ENCODE measurements around the gene ABHD10.

Gene ABHD10

DNA sequence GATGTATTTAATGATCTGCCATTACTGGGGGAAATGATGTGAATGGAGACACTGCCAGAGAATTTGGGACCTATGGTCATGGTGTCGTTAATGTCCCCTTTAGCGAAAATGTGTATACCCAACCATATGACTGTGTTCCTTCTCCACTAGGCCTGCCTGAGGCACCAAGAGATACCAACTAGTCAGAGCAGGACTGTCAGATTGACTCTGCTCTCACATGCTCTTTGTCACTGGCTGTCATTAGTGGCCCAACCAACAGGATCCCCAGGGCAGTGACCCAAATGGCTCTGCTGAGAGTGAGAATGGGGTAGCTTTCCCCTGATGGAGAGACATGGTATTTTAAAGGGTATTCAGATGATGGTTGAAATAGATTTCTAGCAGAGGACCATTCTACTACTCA, 22.7 kb downstream of the ABHD10 start:
- DNase-seq (ENCODE audit: low read depth): no peak

DNA sequence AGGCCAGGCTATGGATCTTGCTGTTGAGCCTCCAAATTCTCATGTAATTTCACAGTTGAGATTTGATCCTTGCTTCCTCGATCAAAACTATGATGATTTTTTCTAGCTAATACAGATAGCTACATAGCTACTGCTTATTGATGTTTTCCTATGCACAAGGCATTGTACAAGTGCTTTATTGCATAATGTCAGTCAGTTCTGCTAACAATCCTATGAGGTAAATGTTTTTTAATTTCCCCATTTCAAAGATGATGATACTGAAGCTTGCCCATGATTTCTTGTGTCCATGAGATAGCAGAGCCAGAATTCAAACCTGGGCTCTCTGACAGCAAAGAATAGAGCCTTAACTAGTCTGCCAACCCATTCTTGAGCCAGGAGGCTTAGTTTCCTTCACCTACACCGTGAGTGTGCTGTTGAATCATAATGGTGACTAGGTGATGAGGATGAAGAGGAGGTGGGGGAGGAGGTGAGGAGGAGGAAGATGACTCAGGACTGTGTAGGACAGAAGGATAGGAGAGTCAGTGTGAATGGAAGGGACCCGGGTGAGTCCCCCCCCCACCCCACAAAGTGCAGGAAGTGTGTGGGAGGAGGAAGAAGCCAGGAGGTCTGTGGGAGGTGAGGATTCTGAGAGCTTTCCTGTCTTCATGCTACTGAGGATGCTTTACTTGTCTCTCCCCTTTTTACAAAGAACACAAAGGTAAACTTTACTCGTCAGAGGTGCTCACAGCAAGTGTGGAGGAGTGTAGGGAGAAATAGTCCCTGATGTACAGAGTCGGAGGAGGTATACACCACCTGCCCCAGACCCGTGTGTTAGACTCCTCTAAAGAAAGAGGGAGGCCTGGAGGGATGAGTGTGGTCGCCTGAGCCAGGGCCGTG, 23.5 kb downstream of the ABHD10 start:
- DNase-seq (ENCODE audit: low read depth): peak; percentile 32

DNA sequence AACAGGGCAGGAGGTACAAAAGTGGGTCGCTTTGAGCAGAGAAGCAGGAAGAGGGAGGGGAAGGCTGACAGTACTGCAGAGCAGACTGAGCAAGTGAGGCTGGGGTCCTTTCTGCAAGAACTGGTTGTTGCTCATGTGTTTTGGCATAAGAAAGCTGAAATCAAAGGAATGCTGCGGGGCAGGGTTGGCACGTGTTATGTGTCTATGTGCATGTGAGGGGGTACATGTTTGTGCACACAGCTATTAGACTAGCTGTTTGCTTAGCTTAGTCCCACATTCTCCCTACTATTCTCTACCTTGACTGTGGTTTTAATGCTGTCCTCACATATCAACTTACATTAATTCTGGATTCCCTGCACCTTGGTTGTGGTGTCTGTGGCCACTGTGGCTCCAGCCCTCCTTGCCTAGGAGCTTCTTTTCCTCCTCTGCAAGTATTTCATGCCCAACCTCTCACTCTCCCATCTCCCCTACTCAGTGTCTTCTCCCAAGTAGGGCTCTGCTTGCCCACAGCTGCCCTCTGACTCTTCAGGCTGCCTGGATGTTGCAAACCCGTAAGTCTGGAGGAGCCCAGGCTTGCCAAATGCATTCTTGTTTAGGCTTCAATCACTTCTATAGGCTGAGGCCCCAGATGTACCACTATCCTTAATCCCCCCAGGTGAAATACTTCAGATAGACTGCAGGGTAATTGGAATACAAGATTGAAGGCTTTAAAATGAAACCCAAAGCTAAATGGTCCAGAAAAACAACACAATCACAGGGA, 24.7 kb downstream of the ABHD10 start:
- no peak for DNase-seq (ENCODE audit: low read depth)

DNA sequence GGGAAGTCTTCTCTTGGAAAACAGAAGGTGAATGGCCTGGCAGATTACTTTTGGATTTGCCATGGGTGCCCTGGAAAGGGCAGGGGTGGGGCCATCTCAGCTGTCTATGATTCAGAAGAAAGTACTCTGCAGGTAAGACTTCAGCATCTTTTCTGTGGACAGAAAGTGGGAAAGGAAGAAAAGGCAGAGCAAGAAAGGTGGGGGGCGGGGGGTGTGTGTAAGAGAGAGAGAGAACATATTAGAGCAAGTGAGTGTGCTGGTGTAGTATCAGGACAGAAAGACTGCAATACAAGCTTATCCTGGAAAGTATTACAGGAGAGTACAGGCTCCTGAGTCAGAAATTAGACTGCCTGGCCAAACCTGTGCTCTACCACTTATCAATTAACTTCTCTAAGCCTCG, 25.4 kb downstream of the ABHD10 start:
- no peak for DNase-seq (ENCODE audit: low read depth)

DNA sequence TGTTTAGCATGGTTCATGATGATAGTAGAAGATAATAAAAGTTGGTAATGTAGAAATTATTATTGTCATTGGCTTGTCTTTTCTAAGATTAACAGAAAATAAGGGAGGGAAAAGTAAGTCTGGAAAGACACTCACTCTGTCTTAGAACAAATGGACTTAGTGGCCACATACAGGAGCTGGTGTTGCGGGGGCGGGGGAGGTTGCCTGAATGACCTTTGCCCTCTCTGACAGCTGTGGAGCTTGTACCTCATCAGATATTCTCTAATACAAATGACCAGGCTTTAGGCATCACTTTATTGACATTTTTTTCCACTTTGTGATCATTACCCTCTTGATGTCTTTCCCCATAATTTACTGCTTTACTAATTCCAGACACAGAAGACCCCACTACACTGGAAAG, 25.8 kb downstream of the ABHD10 start:
- no peak for DNase-seq (ENCODE audit: low read depth)

DNA sequence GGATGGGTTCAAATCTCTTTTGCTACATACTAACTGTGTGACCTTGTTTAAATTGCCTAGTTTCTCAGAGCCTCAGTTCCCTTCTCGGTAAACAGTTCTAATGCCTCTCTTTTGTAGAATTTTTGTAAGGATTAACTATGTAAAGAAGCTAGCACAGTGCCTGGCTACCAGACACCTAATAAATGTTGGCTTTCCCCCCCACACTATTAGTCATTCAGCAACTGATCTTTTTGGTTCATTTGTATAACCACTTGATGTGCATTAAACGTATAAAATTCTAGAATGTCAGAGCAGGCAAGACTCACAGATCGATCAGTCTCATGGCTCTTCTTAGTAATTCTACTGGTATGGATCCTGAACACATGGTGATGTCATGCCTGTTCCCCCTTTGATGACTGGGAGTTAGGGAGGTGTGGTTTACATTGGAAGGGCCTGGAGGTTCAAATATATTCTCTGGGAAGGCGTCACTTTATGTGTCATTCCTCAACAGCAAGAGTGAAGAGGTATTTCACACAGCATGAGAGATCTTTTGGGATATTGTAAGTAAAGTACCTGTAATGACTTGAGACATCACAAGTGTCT, 26.4 kb downstream of the ABHD10 start:
- peak; percentile 34 for DNase-seq (ENCODE audit: low read depth)

DNA sequence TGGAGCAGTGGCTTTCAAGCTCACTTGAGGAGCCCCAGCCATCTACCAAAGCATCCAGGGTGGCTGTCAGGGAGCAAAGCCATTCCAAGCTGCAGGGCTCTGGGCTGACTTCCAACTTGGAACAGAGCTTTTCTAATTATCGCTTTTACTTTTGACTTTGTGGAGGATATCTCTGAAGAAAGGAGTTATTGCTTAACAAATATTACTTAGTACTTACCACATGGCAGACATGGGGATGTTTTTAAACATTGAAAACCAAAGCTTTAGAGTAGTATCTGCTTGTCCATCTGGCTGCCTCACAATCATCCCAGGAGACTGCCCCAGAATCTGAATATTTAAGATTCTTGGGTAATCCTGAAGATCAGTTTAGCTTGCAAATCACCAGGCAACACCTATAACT, 28.8 kb downstream of the ABHD10 start:
- peak; percentile 91 for DNase-seq (ENCODE audit: low read depth)

DNA sequence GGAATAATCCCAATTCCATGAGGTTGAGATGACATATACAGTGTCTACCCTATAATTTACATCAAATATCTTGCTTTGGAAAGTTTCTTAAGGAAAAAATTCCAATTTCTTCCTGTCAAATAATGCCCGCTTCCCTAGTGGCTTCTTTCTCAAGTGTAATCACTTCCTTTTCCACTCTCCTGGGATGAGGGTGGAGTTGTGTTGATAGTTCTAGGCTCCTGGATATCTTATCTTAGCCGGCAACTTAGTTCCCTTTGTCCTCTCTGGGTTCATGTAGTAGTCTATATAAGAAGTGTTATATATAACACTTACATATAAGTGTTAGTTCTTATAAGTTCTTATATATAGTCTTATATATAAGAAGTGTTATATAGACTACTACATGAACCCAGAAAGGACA, 30.8 kb downstream of the ABHD10 start:
- DNase-seq (ENCODE audit: low read depth): no peak

DNA sequence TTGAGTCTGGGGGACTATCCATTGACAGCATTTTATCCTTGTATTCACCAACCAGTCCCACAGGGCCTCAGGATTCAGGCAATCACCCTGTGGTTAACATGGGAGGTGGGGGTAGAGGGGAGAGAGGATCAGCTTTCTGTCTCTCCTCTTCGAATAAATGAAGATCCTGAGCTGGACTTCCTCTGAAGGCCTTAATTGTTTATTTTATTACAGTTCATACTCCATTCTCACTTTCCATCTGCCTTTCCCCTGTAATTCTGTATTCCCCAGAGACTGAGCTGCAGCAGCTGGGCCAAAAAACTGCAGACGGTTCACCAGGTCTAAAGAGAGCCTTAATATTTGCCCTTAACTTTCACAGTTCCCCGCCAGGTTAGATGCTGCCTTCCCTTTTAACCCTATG, 31.8 kb downstream of the ABHD10 start:
- DNase-seq (ENCODE audit: low read depth): no peak

DNA sequence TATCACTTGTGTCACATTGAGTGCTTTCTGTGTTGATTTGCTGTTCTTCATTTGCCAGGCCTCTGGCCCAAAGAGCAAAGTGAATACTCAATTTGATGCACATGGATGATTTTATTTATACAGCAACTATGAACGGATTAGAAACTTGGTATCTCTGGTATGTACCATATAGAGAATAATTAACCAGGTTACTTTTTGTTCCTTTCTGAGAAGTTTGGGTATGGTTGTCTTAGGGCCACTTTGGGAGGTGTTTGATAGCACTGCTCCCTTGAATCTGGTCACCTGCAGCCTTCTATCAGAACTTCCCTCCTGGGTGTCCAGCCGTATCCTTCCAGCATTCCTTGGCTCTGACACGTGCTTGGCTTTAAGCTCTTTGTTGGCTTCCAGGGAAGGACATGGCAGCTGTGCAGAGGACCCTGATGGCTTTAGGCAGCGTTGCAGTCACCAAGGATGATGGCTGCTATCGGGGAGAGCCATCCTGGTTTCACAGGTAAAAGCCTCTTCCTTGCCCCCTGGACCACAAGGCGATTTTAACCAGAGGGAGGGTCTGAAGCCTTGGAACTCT, 32.6 kb downstream of the ABHD10 start:
- no peak for DNase-seq (ENCODE audit: low read depth)

DNA sequence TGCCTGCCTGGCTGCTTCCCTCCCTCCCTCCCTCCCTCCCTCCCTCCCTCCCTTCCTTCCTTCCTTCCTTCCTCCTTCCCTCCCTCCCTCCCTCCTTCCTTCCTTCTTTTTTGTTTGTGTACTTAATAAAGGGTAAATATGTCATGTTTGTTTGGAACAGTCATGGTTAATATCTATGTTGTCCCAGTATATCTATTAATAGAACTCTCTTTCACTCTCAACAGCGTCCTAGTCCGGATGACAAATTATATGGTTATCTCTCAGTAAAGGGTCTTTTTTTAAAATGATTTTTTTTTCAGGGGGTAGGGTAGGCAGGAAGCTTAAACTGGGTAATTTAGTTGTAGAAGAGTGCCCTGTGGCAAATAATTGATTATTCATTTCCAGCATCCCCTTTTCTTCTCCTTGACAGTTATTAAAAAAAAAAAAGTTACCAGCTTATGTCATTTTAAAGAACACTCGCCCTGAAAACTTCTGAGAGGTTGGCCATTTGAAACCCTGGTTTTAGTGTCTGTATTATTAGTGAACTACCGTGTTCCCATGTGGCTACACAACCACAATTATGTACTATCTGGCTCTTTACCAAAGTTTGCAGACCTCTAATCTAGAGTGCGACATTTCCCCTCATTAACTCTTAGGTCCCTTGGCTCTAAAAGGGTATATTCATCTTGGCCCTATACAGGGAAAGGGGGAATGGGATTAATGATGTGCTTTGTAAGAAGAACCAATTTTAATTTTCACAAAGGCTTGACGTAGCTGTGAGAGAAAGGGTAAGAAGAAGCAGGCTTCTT, 33.6 kb downstream of the ABHD10 start:
- peak; percentile 26 for DNase-seq (ENCODE audit: low read depth)

DNA sequence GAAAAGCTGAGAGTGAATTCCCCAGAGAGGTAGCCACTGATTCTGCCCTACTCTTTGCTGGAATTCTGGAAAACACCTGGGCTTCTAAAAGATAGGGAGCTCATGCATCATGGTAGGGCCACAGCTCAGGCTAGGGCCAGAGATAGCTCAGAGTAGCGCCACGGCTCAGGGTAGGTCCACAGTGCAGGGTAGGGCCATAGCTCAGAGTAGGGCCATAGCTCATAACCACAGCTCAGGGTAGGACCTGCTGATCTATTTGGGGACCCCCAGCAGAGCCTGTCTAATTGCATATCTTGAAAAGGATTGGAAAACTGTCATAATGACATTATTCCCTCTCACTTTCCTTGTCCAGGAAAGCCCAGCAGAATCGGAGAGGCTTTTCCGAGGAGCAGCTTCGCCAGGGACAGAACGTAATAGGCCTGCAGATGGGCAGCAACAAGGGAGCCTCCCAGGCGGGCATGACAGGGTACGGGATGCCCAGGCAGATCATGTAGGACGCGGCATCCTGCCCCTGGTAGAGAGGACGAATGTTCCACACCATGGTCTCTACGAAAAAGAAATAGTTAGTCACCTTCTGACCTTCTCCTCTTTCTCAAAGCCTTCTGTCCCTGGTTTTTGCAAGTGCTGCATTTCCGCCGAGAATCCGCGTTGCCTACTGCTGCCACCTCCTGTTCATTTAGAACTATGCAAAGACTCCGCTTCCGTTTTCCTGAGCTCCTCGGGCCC, 34.4 kb downstream of the ABHD10 start:
- DNase-seq (ENCODE audit: low read depth): peak; percentile 77

DNA sequence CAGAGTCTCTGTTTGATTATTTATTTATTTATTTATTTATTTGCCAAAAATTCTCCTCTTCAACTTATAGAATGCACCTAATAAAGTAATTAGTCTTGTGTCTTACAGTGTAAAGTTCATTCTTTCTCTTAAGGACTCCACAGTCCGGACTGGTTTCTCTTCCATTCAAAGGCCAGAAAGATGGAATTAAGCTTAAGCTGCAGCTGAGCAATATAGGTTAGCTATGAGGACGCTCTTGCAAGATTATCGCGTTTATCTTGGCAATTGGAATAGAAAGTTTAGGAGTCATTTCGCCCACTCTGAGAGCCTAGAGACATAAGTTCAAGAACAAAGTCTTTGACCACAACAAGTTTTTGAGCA, 34.9 kb downstream of the ABHD10 start:
- no peak for DNase-seq (ENCODE audit: low read depth)

DNA sequence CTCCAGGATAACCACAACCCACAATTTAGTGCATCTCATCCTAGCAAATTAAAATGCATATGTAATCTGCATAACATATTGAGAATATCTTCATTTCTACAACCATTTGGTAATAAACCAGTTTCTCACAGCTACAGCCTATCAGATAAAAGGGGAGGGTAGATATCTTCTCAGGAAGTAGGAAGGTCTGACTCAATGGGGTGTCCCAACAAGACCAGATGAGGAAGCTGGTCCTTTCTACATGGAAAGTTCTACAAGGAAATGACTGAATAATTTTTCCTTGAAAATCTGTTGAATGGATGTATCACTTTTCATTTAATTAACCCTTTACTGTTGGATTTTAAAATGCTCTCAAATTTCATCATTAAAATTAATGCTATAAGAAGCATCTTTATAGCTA, 38.3 kb downstream of the ABHD10 start:
- DNase-seq (ENCODE audit: low read depth): no peak

DNA sequence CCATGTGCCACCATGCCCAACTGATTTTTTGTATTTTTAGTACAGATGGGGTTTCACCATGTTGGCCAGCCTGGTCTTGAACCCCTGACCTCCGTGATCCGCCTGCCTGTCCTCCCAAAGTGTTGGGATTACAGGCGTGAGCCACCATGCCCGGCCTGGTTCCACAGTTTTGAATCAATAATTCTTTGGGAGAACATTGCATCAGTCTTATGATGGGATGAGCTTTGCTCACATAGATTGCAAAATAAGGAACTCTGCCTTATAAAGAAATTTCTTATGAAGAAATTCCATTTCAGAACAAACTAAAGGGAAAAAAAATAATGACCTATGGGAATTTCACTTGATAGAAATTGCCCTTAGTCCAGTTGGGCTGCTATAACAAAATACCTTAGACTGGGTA, 39.9 kb downstream of the ABHD10 start:
- no peak for DNase-seq (ENCODE audit: low read depth)

DNA sequence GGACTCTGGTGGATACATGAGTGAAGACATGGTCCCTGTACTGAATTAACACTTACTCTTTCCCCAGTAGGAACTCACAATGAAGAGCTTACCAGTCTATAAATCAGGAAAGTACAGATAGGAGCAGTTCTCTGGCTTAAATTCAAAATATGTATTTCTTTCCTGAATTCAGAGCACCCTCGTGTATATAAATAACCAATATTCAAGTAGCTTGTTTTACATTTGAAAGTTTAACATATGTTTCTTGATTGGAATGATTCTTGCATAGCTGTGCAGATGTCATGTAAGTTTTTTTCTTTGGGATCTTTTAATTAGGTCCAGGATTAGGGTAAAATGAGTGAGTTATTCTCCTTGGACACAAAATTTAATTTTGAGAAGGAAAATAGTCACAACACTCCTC, 40.9 kb downstream of the ABHD10 start:
- no peak for DNase-seq (ENCODE audit: low read depth)

DNA sequence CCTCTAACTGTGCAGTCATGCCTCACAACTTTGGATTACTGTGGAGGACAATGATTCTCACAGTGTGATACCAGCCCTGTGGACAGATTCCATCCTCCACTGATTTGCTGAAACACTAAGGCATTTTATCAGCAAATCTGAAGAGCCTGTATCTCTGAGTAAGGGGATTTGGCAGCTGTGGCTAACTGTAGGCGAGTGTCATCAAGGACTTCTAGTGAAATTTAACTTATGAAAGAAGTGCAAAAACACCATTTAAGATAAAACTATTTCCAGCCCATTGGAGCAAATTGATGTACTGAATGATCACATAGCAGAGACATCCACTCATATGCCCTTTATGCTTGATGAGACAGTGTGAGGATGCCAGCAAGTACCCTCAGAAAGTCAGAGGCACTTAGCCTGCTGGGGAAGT, 41.9 kb downstream of the ABHD10 start:
- no peak for DNase-seq (ENCODE audit: low read depth)

DNA sequence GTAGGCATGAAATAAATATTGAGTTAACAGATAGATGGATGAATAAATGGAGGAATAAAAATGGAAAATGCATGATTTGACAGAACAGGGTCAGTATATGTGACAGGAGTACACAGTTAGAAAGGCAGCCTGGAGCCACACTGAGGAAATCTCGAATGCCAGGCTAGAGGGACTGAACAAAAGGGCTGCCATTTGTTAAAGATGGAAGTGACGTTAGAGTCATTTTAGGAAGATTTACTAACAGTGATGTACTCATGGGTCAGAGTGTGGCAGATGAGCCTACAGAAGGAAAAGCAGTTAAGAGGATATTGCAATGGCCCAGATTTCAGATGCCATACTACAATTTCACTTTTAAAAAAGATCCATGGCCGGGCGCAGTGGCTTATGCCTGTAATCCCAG, 48.3 kb downstream of the ABHD10 start:
- DNase-seq (ENCODE audit: low read depth): no peak

DNA sequence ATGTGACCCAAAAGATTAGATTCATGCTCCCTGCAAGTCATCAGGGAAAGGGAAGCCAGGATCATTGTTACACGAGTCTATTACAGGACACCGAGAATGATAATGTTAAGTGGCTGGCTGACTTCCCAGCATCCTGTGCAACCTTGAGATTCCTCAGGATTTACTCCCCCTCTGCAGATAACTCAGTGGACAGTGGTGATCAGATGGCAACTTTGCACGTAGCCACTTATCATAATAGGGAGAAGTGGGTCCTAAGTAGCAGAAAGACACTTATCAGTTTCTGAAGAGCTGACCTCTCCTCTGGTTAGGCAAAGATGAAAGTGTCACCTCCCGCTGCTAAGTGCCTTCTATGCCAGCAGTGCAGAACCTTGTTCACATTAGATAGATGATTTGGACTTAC, 49.0 kb downstream of the ABHD10 start:
- DNase-seq (ENCODE audit: low read depth): no peak

DNA sequence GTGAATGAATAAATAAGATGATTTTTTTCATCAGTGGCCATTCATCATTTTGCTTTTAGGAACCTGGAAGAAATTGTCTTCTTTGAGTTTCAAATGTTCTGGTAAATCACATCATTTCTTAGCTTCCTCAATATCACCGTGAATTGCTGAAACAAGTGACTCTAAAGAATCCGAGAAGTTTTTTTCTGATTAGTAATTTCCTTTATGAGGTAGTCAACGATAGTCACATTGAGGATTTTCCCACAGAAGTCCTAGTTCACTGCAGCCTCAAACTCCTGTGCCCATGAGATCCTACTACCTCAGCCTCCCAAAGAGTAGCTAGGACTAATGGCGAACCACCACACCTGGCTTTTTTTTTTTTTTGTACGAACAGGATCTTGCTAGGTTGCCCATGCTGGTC, 52.1 kb downstream of the ABHD10 start:
- DNase-seq (ENCODE audit: low read depth): peak; percentile 12

DNA sequence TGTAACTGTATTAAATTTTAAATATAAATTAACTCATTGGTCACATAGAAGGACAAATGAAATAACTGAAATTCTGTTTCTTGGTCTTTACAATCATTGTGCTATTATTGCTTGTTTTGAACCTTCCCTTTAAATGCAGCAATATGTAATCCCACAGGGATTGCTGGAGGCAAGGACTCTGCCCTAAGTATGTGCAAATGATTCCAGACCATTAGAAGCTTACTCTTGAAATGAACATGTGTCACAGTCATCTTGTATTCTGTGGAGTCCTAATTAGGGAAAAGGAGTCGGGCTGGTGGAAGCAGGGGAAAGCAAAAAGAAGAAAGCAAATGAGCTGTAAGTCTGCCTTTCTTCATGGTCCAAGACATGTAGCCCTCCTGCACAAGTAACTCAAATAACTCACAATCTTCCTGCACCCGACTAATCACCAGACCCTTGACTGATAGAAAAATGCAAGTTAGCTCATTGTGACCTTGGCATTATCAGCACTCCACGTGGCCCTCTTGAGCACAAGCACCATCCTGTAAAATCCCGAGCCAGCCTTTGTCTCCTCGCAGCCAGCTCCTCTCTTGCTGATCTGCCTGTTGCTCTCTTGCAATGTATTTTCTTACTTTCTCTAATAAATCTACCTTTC, 53.4 kb downstream of the ABHD10 start:
- DNase-seq (ENCODE audit: low read depth): no peak

Data from EH (cell line).